CD4-positive, alpha-beta memory T cell (primary cell): ENCODE data around the gene OR2A12. TPM values are rescaled to one million over a fixed set of nuclear protein-coding genes. Genes with fewer than 3 reads are reported as not detected.

Source experiments
- CTCF ChIA-PET: fragments of 350-600 bp; sonication (Branson Sonifier 250); formaldehyde crosslinking; loops from one replicate; lab custom pipeline; 2021; ENCODE audit warnings: inconsistent platforms; ENCODE audit not compliant: partially characterized antibody; lab: Charles Lee
- POLR2A ChIA-PET: fragments of 350-600 bp; sonication (Branson Sonifier 250); formaldehyde crosslinking; loops from one replicate; lab custom pipeline; 2021; ENCODE audit not compliant: partially characterized antibody; lab: Charles Lee
- DNase-seq, 5 donors: peaks; one replicate each; pipeline versions ENCODE4 v3.0.0 to v3.0.0-alpha.2; 2020 to 2022; ENCODE audit warnings: mixed read lengths in 1 of 5
- H3K27ac ChIP-seq: one replicate; pipeline ENCODE4 v1.7.0; 2013; ENCODE audit warnings: low read depth, low read length
- H3K27me3 ChIP-seq: 2 replicates; pipeline ENCODE4 v1.7.0; 2013; ENCODE audit warnings: mild to moderate bottlenecking, low read length, moderate library complexity; ENCODE audit not compliant: insufficient read depth
- H3K36me3 ChIP-seq: 2 replicates; pipeline ENCODE4 v1.7.0; 2013; ENCODE audit warnings: mild to moderate bottlenecking, low read length, moderate library complexity; ENCODE audit not compliant: insufficient read depth
- H3K4me1 ChIP-seq: 2 replicates; pipeline ENCODE4 v1.7.0; 2013; ENCODE audit warnings: mild to moderate bottlenecking, low read length, moderate library complexity; ENCODE audit not compliant: insufficient read depth
- H3K4me3 ChIP-seq, 2 donors: one replicate each; pipeline ENCODE4 v1.7.0; 2013; ENCODE audit warnings: low read length in 2 of 2, mild to moderate bottlenecking in 1 of 2
- H3K9me3 ChIP-seq, 2 donors: one replicate each; pipeline ENCODE4 v1.7.0; 2013; ENCODE audit warnings: low read length in 2 of 2, control low read depth in 1 of 2; ENCODE audit not compliant: control insufficient read depth in 1 of 2
- H3K27ac Mint-ChIP-seq, 7 donors: one replicate each; pipeline ENCODE4 v1.8.0; 2020 to 2021; ENCODE audit warnings: mixed read lengths in 7 of 7, mild to moderate bottlenecking in 6 of 7, inconsistent platforms in 3 of 7, moderate library complexity in 3 of 7
- H3K27me3 Mint-ChIP-seq, 2 donors: one replicate each; pipeline ENCODE4 v1.8.0; 2020 to 2021; ENCODE audit warnings: mixed read lengths in 2 of 2
- H3K36me3 Mint-ChIP-seq, 2 donors: one replicate each; pipeline ENCODE4 v1.8.0; 2020 to 2021; ENCODE audit warnings: mixed read lengths in 2 of 2, inconsistent platforms in 1 of 2, mild to moderate bottlenecking in 1 of 2
- H3K4me1 Mint-ChIP-seq, 4 donors: one replicate each; pipeline ENCODE4 v1.8.0; 2020 to 2021; ENCODE audit warnings: mixed read lengths in 4 of 4, mild to moderate bottlenecking in 1 of 4
- H3K4me3 Mint-ChIP-seq, 8 donors: one replicate each; pipeline ENCODE4 v1.8.0; 2020 to 2021; ENCODE audit warnings: mixed read lengths in 8 of 8, mild to moderate bottlenecking in 7 of 8, moderate library complexity in 6 of 8, inconsistent platforms in 3 of 8
- H3K9me3 Mint-ChIP-seq, 8 donors: one replicate each; pipeline ENCODE4 v1.8.0; 2020 to 2021; ENCODE audit warnings: mixed read lengths in 8 of 8, mild to moderate bottlenecking in 5 of 8, inconsistent platforms in 3 of 8, moderate library complexity in 1 of 8
- intact Hi-C: fragments of 100-400 bp; cut with micrococcal nuclease; formaldehyde crosslinking; loops from one replicate; pipeline ENCODE4 v1.15.1; 2023
- polyA plus RNA-seq, 2 donors: library from polyadenylated mRNA; unstranded; fragments of 300-500 nt; fragmentation: Illumina TruSeq; gene quantifications; one replicate each; pipeline ENCODE4 v1.2.3, GENCODE V29; 2021
- total RNA-seq, 2 experiments: library from RNA; stranded (reverse); gene quantifications; one replicate each; pipeline ENCODE4 v1.2.3, GENCODE V29; 2021

Gene OR2A12
- total RNA-seq, result not detected
- not detected for polyA plus RNA-seq

- Mint-ChIP-seq H3K27ac (no peak within 1 kb of the TSS), H3K27me3 (no peaks in the 10 kb centered on the region), H3K4me1 (no peaks in the 10 kb centered on the region), H3K4me3 (no peak within 1 kb of the TSS), H3K36me3 (no peaks in the 10 kb centered on the region), H3K9me3 (peaks cover 0 to 6% (median 4%) of the 10 kb centered on the region in 8 donors)
- POLR2A ChIA-PET, result no interaction called here
- no peaks in the 10 kb centered on the region for H3K36me3 ChIP-seq
- DNase-seq, result no peak
- H3K4me1 ChIP-seq, result no peaks in the 10 kb centered on the region
- no peak within 1 kb of the TSS for H3K27ac ChIP-seq
- H3K27me3 ChIP-seq, result no peaks in the 10 kb centered on the region
- CTCF ChIA-PET, result no interaction called here
- no peaks in the 10 kb centered on the region for H3K9me3 ChIP-seq
- no peak within 1 kb of the TSS for H3K4me3 ChIP-seq
- intact Hi-C loops, result no loop called here
Measured at GRCh38 chr7:144085978-144086377, at the start of gene OR2A12. Gene OR2A12, plus strand, starts transcription at chr7:144086278. Its CDS starts 8,830 bp downstream, at chr7:144095108.

GRCh38 chr7:144036302-144036885 lies 49.7 kb upstream of the OR2A12 start:
- ChIA-PET CTCF (interaction anchor here (0.6 to 1.0 kb wide), 2 partner anchors 24 to 40 kb away, joined by 3 read pairs; no protein-coding TSS in a partner anchor), POLR2A (no interaction called here)
- Mint-ChIP-seq H3K36me3 (no peaks in the 10 kb centered on the region), H3K27me3 (peaks cover 9% of the 10 kb centered on the region in 2 donors), H3K4me1 (no peaks in the 10 kb centered on the region), H3K4me3 (no peak overlapping the region), H3K27ac (no peak overlapping the region), H3K9me3 (no peaks in the 10 kb centered on the region)
- Histone ChIP-seq H3K9me3 (no peaks in the 10 kb centered on the region), H3K4me3 (no peak overlapping the region), H3K4me1 (no peaks in the 10 kb centered on the region), H3K27ac (no peak overlapping the region), H3K36me3 (no peaks in the 10 kb centered on the region), H3K27me3 (peaks cover 6% of the 10 kb centered on the region)
- DNase-seq, result no peak
- intact Hi-C loops, result no loop called here

- H3K36me3 Mint-ChIP-seq, result no peaks in the 10 kb centered on the region
Measured at GRCh38 chr7:144037414-144038035, 48.6 kb upstream of the OR2A12 start.

GRCh38 chr7:144038887-144039286 lies 47.2 kb upstream of the OR2A12 start:
- Histone ChIP-seq H3K9me3 (no peaks in the 10 kb centered on the region), H3K27ac (no peak overlapping the region), H3K4me1 (no peaks in the 10 kb centered on the region), H3K4me3 (no peak overlapping the region), H3K27me3 (peaks cover 3% of the 10 kb centered on the region), H3K36me3 (no peaks in the 10 kb centered on the region)
- DNase-seq, result no peak
- Mint-ChIP-seq H3K4me3 (no peak overlapping the region), H3K27me3 (peaks cover 6 to 7% of the 10 kb centered on the region in 2 donors), H3K9me3 (no peaks in the 10 kb centered on the region), H3K4me1 (no peaks in the 10 kb centered on the region), H3K36me3 (no peaks in the 10 kb centered on the region), H3K27ac (no peak overlapping the region)
- ChIA-PET CTCF (no interaction called here), POLR2A (no interaction called here)
- intact Hi-C loops, result no loop called here

More at GRCh38 chr7:144037414-144038035, 48.6 kb upstream of the OR2A12 start:
- Histone ChIP-seq H3K4me1 (no peaks in the 10 kb centered on the region), H3K27ac (no peak overlapping the region), H3K4me3 (no peak overlapping the region), H3K27me3 (peaks cover 6% of the 10 kb centered on the region), H3K9me3 (no peaks in the 10 kb centered on the region), H3K36me3 (no peaks in the 10 kb centered on the region)
- intact Hi-C loops, result no loop called here
- H3K27ac Mint-ChIP-seq, result no peak overlapping the region
- H3K27me3 Mint-ChIP-seq, result peaks cover 7 to 9% of the 10 kb centered on the region in 2 donors
- ChIA-PET CTCF (interaction anchor here (1.0 kb wide), 1 partner anchor 25 kb away, joined by 3 read pairs; no protein-coding TSS in a partner anchor), POLR2A (no interaction called here)
- H3K4me3 Mint-ChIP-seq, result no peak overlapping the region
- no peaks in the 10 kb centered on the region for H3K9me3 Mint-ChIP-seq
- H3K4me1 Mint-ChIP-seq, result no peaks in the 10 kb centered on the region
- DNase-seq, result no peak

GRCh38 chr7:144048648-144049047 lies 37.4 kb upstream of the OR2A12 start, which contains the start of gene OR2A5:
Gene OR2A5, plus strand, starts transcription at chr7:144048948. Its CDS starts 1,454 bp downstream, at chr7:144050402.
- Mint-ChIP-seq H3K4me3 (no peak within 1 kb of the TSS), H3K36me3 (no peaks in the 10 kb centered on the region), H3K4me1 (no peaks in the 10 kb centered on the region), H3K27ac (no peak within 1 kb of the TSS), H3K9me3 (peaks cover 0 to 3% (median 0%) of the 10 kb centered on the region in 8 donors), H3K27me3 (peaks cover 6 to 13% of the 10 kb centered on the region in 2 donors)
- H3K27ac ChIP-seq, result no peak within 1 kb of the TSS
- DNase-seq, result no peak
- H3K9me3 ChIP-seq, result no peaks in the 10 kb centered on the region
- H3K27me3 ChIP-seq, result no peaks in the 10 kb centered on the region
- intact Hi-C loops, result no loop called here
- ChIA-PET POLR2A (no interaction called here), CTCF (no interaction called here)
- H3K4me3 ChIP-seq, result no peak within 1 kb of the TSS
- no peaks in the 10 kb centered on the region for H3K36me3 ChIP-seq
- no peaks in the 10 kb centered on the region for H3K4me1 ChIP-seq

GRCh38 chr7:144049491-144049890 lies 36.6 kb upstream of the OR2A12 start:
- DNase-seq, result no peak
- no peaks in the 10 kb centered on the region for H3K4me1 Mint-ChIP-seq
- H3K27me3 ChIP-seq, result no peaks in the 10 kb centered on the region
- ChIA-PET CTCF (no interaction called here), POLR2A (no interaction called here)
- H3K9me3 Mint-ChIP-seq, result peaks cover 0 to 3% (median 0%) of the 10 kb centered on the region in 8 donors
- no peaks in the 10 kb centered on the region for H3K4me1 ChIP-seq
- H3K27ac Mint-ChIP-seq, result no peak overlapping the region
- H3K36me3 Mint-ChIP-seq, result no peaks in the 10 kb centered on the region
- H3K27me3 Mint-ChIP-seq, result peaks cover 10 to 13% of the 10 kb centered on the region in 2 donors
- H3K27ac ChIP-seq, result no peak overlapping the region
- intact Hi-C loops, result no loop called here
- H3K4me3 Mint-ChIP-seq, result no peak overlapping the region
- H3K36me3 ChIP-seq, result no peaks in the 10 kb centered on the region
- no peak overlapping the region for H3K4me3 ChIP-seq
- H3K9me3 ChIP-seq, result no peaks in the 10 kb centered on the region

- H3K36me3 ChIP-seq, result no peaks in the 10 kb centered on the region
- Mint-ChIP-seq H3K27ac (no peak overlapping the region), H3K9me3 (peaks cover 0 to 1% (median 0%) of the 10 kb centered on the region in 8 donors), H3K4me1 (no peaks in the 10 kb centered on the region), H3K36me3 (no peaks in the 10 kb centered on the region), H3K4me3 (no peak overlapping the region), H3K27me3 (peaks cover 10 to 13% of the 10 kb centered on the region in 2 donors)
- CTCF ChIA-PET, result no interaction called here
- no peak overlapping the region for H3K4me3 ChIP-seq
- no peak overlapping the region for H3K27ac ChIP-seq
- H3K27me3 ChIP-seq, result no peaks in the 10 kb centered on the region
- no peak for DNase-seq
- H3K4me1 ChIP-seq, result no peaks in the 10 kb centered on the region
- intact Hi-C loops, result no loop called here
- POLR2A ChIA-PET, result no interaction called here
- H3K9me3 ChIP-seq, result no peaks in the 10 kb centered on the region
Measured at GRCh38 chr7:144050093-144050492, 36.0 kb upstream of the OR2A12 start.
